Measurements from ENCODE around the gene ENC1. TPM values are rescaled to one million over a fixed set of nuclear protein-coding genes. Genes with fewer than 3 reads are reported as not detected.

ENC1 gene
- total and polyA plus RNA-seq, 2 experiments from 2014 or later, result 58.8 to 151 TPM

GRCh38 chr5:74669821-74670220, 29.3 kb upstream of the ENC1 start:
- H3K4me2 ChIP-seq, result no peak overlapping the region
- H3K9me2 ChIP-seq (replicated peaks; ENCODE audit: insufficient read depth), result no peaks in the 10 kb centered on the region
- no peaks in the 10 kb centered on the region for H3K79me2 ChIP-seq
- no peak for DNase-seq (ENCODE audit: low spot score)
- H3K9me3 ChIP-seq (ENCODE audit: low read depth), result no peaks in the 10 kb centered on the region
- H3K36me3 ChIP-seq (replicated peaks; ENCODE audit: insufficient read depth, low read depth), result no peaks in the 10 kb centered on the region
- no peaks in the 10 kb centered on the region for H4K20me1 ChIP-seq (ENCODE audit: insufficient read depth, poor library complexity, severe bottlenecking)
- H3K27ac ChIP-seq, result peak overlapping the region; percentile 12
- peaks cover 6% of the 10 kb centered on the region for H3K4me1 ChIP-seq (ENCODE audit: insufficient read depth)
- no peak overlapping the region for H3K4me3 ChIP-seq
- no peaks in the 10 kb centered on the region for H3K27me3 ChIP-seq
- WGBS (ENCODE audit: low lambda C conversion rate, missing lambda C conversion rate), result 59% methylated on average over 2 of the region's 2 CpGs
- no peak for TF ChIP-seq EZH2 (IDR thresholded peaks at IDR 0.05; ENCODE audit: borderline replicate concordance)
- no peak for TF ChIP-seq CTCF (IDR thresholded peaks at IDR 0.05; ENCODE audit: poor library complexity)
- TF ChIP-seq EZH2phosphoT487 (IDR thresholded peaks at IDR 0.05; ENCODE audit: low read depth, severe bottlenecking, unreplicated experiment), result no peak
- H2AFZ ChIP-seq, result no peak overlapping the region

- no peak for DNase-seq (ENCODE audit: low spot score)
- no peaks in the 10 kb centered on the region for H3K27me3 ChIP-seq
- H2AFZ ChIP-seq, result no peak overlapping the region
- H3K9me3 ChIP-seq (ENCODE audit: low read depth), result no peaks in the 10 kb centered on the region
- H4K20me1 ChIP-seq (ENCODE audit: insufficient read depth, poor library complexity, severe bottlenecking), result no peaks in the 10 kb centered on the region
- H3K79me2 ChIP-seq, result no peaks in the 10 kb centered on the region
- no peak overlapping the region for H3K27ac ChIP-seq
- no peak overlapping the region for H3K4me2 ChIP-seq
- H3K4me1 ChIP-seq (ENCODE audit: insufficient read depth), result peaks cover 6% of the 10 kb centered on the region
- no peaks in the 10 kb centered on the region for H3K36me3 ChIP-seq (replicated peaks; ENCODE audit: insufficient read depth, low read depth)
- no peaks in the 10 kb centered on the region for H3K9me2 ChIP-seq (replicated peaks; ENCODE audit: insufficient read depth)
- TF ChIP-seq EZH2 (IDR thresholded peaks at IDR 0.05; ENCODE audit: borderline replicate concordance) (no peak), CTCF (IDR thresholded peaks at IDR 0.05; ENCODE audit: poor library complexity) (no peak), EZH2phosphoT487 (IDR thresholded peaks at IDR 0.05; ENCODE audit: low read depth, severe bottlenecking, unreplicated experiment) (no peak)
- 81% methylated on average over 4 of the region's 4 CpGs for WGBS (ENCODE audit: low lambda C conversion rate, missing lambda C conversion rate)
- H3K4me3 ChIP-seq, result no peak overlapping the region
These were observed 26.9 kb upstream of the ENC1 start for GRCh38 chr5:74667396-74667795.

- WGBS (ENCODE audit: low lambda C conversion rate, missing lambda C conversion rate), result 54% methylated on average over 1 of the region's 1 CpG
- Histone ChIP-seq H3K36me3 (replicated peaks; ENCODE audit: insufficient read depth, low read depth) (no peaks in the 10 kb centered on the region), H3K27ac (no peak overlapping the region), H3K27me3 (no peaks in the 10 kb centered on the region), H3K79me2 (no peaks in the 10 kb centered on the region), H3K9me3 (ENCODE audit: low read depth) (no peaks in the 10 kb centered on the region), H2AFZ (no peak overlapping the region), H3K4me1 (ENCODE audit: insufficient read depth) (peaks cover 6% of the 10 kb centered on the region), H3K4me3 (no peak overlapping the region), H3K4me2 (no peak overlapping the region), H3K9me2 (replicated peaks; ENCODE audit: insufficient read depth) (no peaks in the 10 kb centered on the region), H4K20me1 (ENCODE audit: insufficient read depth, poor library complexity, severe bottlenecking) (no peaks in the 10 kb centered on the region)
- no peak for DNase-seq (ENCODE audit: low spot score)
- TF ChIP-seq EZH2 (IDR thresholded peaks at IDR 0.05; ENCODE audit: borderline replicate concordance) (no peak), EZH2phosphoT487 (IDR thresholded peaks at IDR 0.05; ENCODE audit: low read depth, severe bottlenecking, unreplicated experiment) (no peak), CTCF (IDR thresholded peaks at IDR 0.05; ENCODE audit: poor library complexity) (no peak)
These were observed 25.3 kb upstream of the ENC1 start for GRCh38 chr5:74665816-74666215.

- Histone ChIP-seq H3K27ac (no peak overlapping the region), H3K4me3 (no peak overlapping the region), H3K4me2 (no peak overlapping the region), H3K36me3 (replicated peaks; ENCODE audit: insufficient read depth, low read depth) (no peaks in the 10 kb centered on the region), H3K9me2 (replicated peaks; ENCODE audit: insufficient read depth) (no peaks in the 10 kb centered on the region), H3K9me3 (ENCODE audit: low read depth) (no peaks in the 10 kb centered on the region), H2AFZ (no peak overlapping the region), H4K20me1 (ENCODE audit: insufficient read depth, poor library complexity, severe bottlenecking) (no peaks in the 10 kb centered on the region), H3K27me3 (no peaks in the 10 kb centered on the region), H3K79me2 (no peaks in the 10 kb centered on the region), H3K4me1 (ENCODE audit: insufficient read depth) (peaks cover 6% of the 10 kb centered on the region)
- DNase-seq (ENCODE audit: low spot score), result no peak
- TF ChIP-seq EZH2phosphoT487 (IDR thresholded peaks at IDR 0.05; ENCODE audit: low read depth, severe bottlenecking, unreplicated experiment), result no peak
- no peak for TF ChIP-seq CTCF (IDR thresholded peaks at IDR 0.05; ENCODE audit: poor library complexity)
- TF ChIP-seq EZH2 (IDR thresholded peaks at IDR 0.05; ENCODE audit: borderline replicate concordance), result no peak
- WGBS (ENCODE audit: low lambda C conversion rate, missing lambda C conversion rate), result 31% methylated on average over 2 of the region's 2 CpGs
These were observed 24.7 kb upstream of the ENC1 start for GRCh38 chr5:74665273-74665672.

Measured in hepatocyte (in vitro differentiated cells).